ENCODE measurements around the gene ALPL.

ALPL gene

GRCh38 chr1:21576031-21576797 is 67.0 kb downstream of the ALPL start:
- no peak for DNase-seq (ENCODE audit: low read depth in 2 of 2)

GRCh38 chr1:21576798-21577187 is 67.6 kb downstream of the ALPL start:
- no peak for DNase-seq (ENCODE audit: low read depth in 2 of 2)

- DNase-seq (ENCODE audit: low read depth in 2 of 2): no peak
These were observed 68.1 kb downstream of the ALPL start for GRCh38 chr1:21577324-21577723.

- no peak for DNase-seq (ENCODE audit: low read depth in 2 of 2)
These were observed 68.7 kb downstream of the ALPL start for GRCh38 chr1:21577933-21578332.

GRCh38 chr1:21579791-21580190 is 70.6 kb downstream of the ALPL start:
- no peak for DNase-seq (ENCODE audit: low read depth in 2 of 2)

- no peak for DNase-seq (ENCODE audit: low read depth in 2 of 2)
These were observed 74.9 kb downstream of the ALPL start for GRCh38 chr1:21584096-21584495.

- DNase-seq (ENCODE audit: low read depth in 2 of 2): no peak
These were observed 75.8 kb downstream of the ALPL start for GRCh38 chr1:21585037-21585436.

GRCh38 chr1:21586222-21586621 is 77.0 kb downstream of the ALPL start:
- DNase-seq (ENCODE audit: low read depth in 2 of 2): no peak

GRCh38 chr1:21586846-21587601 is 77.8 kb downstream of the ALPL start:
- no peak for DNase-seq (ENCODE audit: low read depth in 2 of 2)

GRCh38 chr1:21587602-21587953 is 78.4 kb downstream of the ALPL start:
- no peak for DNase-seq (ENCODE audit: low read depth in 2 of 2)

GRCh38 chr1:21589618-21590017 is 80.4 kb downstream of the ALPL start:
- no peak for DNase-seq (ENCODE audit: low read depth in 2 of 2)

GRCh38 chr1:21590126-21590880 is 81.1 kb downstream of the ALPL start:
- DNase-seq (ENCODE audit: low read depth in 2 of 2): no peak

- no peak for DNase-seq (ENCODE audit: low read depth in 2 of 2)
These were observed 81.7 kb downstream of the ALPL start for GRCh38 chr1:21590934-21591333.

GRCh38 chr1:21592086-21592865 is 83.1 kb downstream of the ALPL start:
- no peak for DNase-seq (ENCODE audit: low read depth in 2 of 2)

- no peak for DNase-seq (ENCODE audit: low read depth in 2 of 2)
These were observed 84.0 kb downstream of the ALPL start for GRCh38 chr1:21593231-21593630.

- no peak for DNase-seq (ENCODE audit: low read depth in 2 of 2)
These were observed 85.3 kb downstream of the ALPL start for GRCh38 chr1:21594501-21594900.

- no peak for DNase-seq (ENCODE audit: low read depth in 2 of 2)
These were observed 86.0 kb downstream of the ALPL start for GRCh38 chr1:21594935-21595897.

GRCh38 chr1:21596174-21596573 is 87.0 kb downstream of the ALPL start:
- no peak for DNase-seq (ENCODE audit: low read depth in 2 of 2)

- no peak for DNase-seq (ENCODE audit: low read depth in 2 of 2)
These were observed 87.4 kb downstream of the ALPL start for GRCh38 chr1:21596628-21597027.

- no peak for DNase-seq (ENCODE audit: low read depth in 2 of 2)
These were observed 88.5 kb downstream of the ALPL start for GRCh38 chr1:21597753-21598152.

- DNase-seq (ENCODE audit: low read depth in 2 of 2): no peak
These were observed 89.2 kb downstream of the ALPL start for GRCh38 chr1:21598417-21598816.
